OCI-LY7 (cell line): ENCODE results near the gene PEX7. TPM values are rescaled to one million over a fixed set of nuclear protein-coding genes. Genes with fewer than 3 reads are reported as not detected.

Experiments used
- BruUV-seq: library from RNA; stranded (reverse); fragments of 400-500 nt; replicated peaks from 2 replicates; lab custom pipeline; 2021; lab: Mats Ljungman, UMichigan
- CTCF ChIA-PET: fragments of 300-600 bp; sonication (Branson Sonifier 250); formaldehyde crosslinking; loops from one replicate; lab custom pipeline; 2022; ENCODE audit warnings: antibody characterized with exemption; ENCODE audit not compliant: unreplicated experiment; lab: Charles Lee
- POLR2A ChIA-PET: fragments of 300-600 bp; sonication (Branson Sonifier 250); formaldehyde crosslinking; loops from one replicate; lab custom pipeline; 2022; ENCODE audit warnings: antibody characterized with exemption; lab: Charles Lee
- DNase-seq: peaks from one replicate; pipeline ENCODE4 v3.0.0-alpha.2; 2015; ENCODE audit warnings: low spot score
- H2AFZ ChIP-seq: fragments of 200-600 bp; sonication (generic), shearing (Covaris generic); 2 replicates; pipeline ENCODE4 v1.6.1; 2014; ENCODE audit warnings: mild to moderate bottlenecking, antibody characterized with exemption, low read length, moderate library complexity
- H3K27ac ChIP-seq: fragments of 200-600 bp; sonication (generic); 2 replicates; pipeline ENCODE4 v1.5.1; 2014; ENCODE audit warnings: mixed run types, low read depth, mild to moderate bottlenecking, moderate library complexity, low read length, inconsistent platforms; ENCODE audit not compliant: poor library complexity, severe bottlenecking
- H3K36me3 ChIP-seq: fragments of 200-600 bp; sonication (generic); 2 replicates; pipeline ENCODE4 v1.6.1; 2014; ENCODE audit warnings: mild to moderate bottlenecking, antibody characterized with exemption, low read length, moderate library complexity, mixed read lengths; ENCODE audit not compliant: insufficient read depth
- H3K4me1 ChIP-seq: fragments of 200-600 bp; sonication (generic); 2 replicates; pipeline ENCODE4 v1.5.1; 2014; ENCODE audit warnings: mild to moderate bottlenecking, low read length; ENCODE audit not compliant: insufficient read depth, poor library complexity, severe bottlenecking
- H3K4me2 ChIP-seq: fragments of 200-600 bp; sonication (generic); 2 replicates; pipeline ENCODE4 v1.6.1; 2014; ENCODE audit warnings: mild to moderate bottlenecking, low read length
- H3K4me3 ChIP-seq: fragments of 200-600 bp; sonication (generic); 2 replicates; pipeline ENCODE4 v1.5.1; 2014; ENCODE audit warnings: mild to moderate bottlenecking, low read depth, low read length; ENCODE audit not compliant: poor library complexity, severe bottlenecking
- H3K79me2 ChIP-seq: fragments of 200-600 bp; sonication (generic); 2 replicates; pipeline ENCODE4 v1.6.1; 2016; ENCODE audit warnings: low read depth, mild to moderate bottlenecking, low read length, moderate library complexity, mixed read lengths; ENCODE audit not compliant: insufficient read depth
- H3K9me2 ChIP-seq: fragments of 200-600 bp; sonication (generic); 2 replicates; pipeline ENCODE4 v1.6.1; 2016; ENCODE audit warnings: mild to moderate bottlenecking, low read length, mixed read lengths; ENCODE audit not compliant: insufficient read depth
- H3K9me3 ChIP-seq: fragments of 200-600 bp; sonication (generic); 2 replicates; pipeline ENCODE4 v1.6.1; 2014; ENCODE audit warnings: mild to moderate bottlenecking, mixed run types, low read length, mixed read lengths
- H4K20me1 ChIP-seq: fragments of 200-600 bp; sonication (generic); 2 replicates; pipeline ENCODE4 v1.6.1; 2014; ENCODE audit warnings: mild to moderate bottlenecking, antibody characterized with exemption, low read length, moderate library complexity, mixed read lengths; ENCODE audit not compliant: insufficient read depth
- CTCF ChIP-seq: fragments of 200-600 bp; sonication (generic); conservative IDR thresholded peaks from 2 replicates; pipeline ENCODE4 v1.5.1; 2014; ENCODE audit warnings: mild to moderate bottlenecking, antibody characterized with exemption, low read length, moderate library complexity, mixed read lengths
- EZH2phosphoT487 ChIP-seq: fragments of 200-600 bp; sonication (generic); IDR thresholded peaks from 2 replicates; pipeline ENCODE4 v1.6.1; 2018; ENCODE audit warnings: low read depth, borderline replicate concordance, mild to moderate bottlenecking, mixed run types, antibody characterized with exemption, low read length, moderate library complexity, mixed read lengths
- intact Hi-C: fragments of 100-400 bp; cut with micrococcal nuclease; formaldehyde crosslinking; loops from one replicate; pipeline ENCODE4 v1.10.0; 2022; ENCODE audit not compliant: unreplicated experiment
- total RNA-seq, 2 experiments: library from RNA; depleted of rRNA in 1 of 2; stranded (reverse); fragments of >200 nt in 1 of 2; shearing (Covaris generic) in 1 of 2; gene quantifications; 2 replicates each; pipeline ENCODE4 v1.2.3, GENCODE V29; 2014 to 2022

Gene PEX7
- total RNA-seq, 2 experiments from 2014 or later = 5.8 to 8.4 TPM

- no peak overlapping the region for H3K4me3 ChIP-seq
- peak; percentile 61 for DNase-seq
- H3K4me1 ChIP-seq = peaks cover 13% of the 10 kb centered on the region
- peak overlapping the region; percentile 88 for H2AFZ ChIP-seq
- no peaks in the 10 kb centered on the region for H3K36me3 ChIP-seq
- H3K4me2 ChIP-seq = peak overlapping the region; percentile 36; the same call in 1 of the 2 replicates
- no TSS peak for BruUV-seq
- H3K9me2 ChIP-seq = no peaks in the 10 kb centered on the region
- no peaks in the 10 kb centered on the region for H4K20me1 ChIP-seq
- H3K9me3 ChIP-seq = no peaks in the 10 kb centered on the region
- H3K27ac ChIP-seq = peak overlapping the region; percentile 10
- TF ChIP-seq CTCF = no peak
- TF ChIP-seq EZH2phosphoT487 = no peak
- ChIA-PET CTCF (interaction anchor here (0.5 kb wide), 1 partner anchor 1050 kb away, joined by 3 read pairs; no protein-coding TSS in a partner anchor), POLR2A (interaction anchor here (0.6 to 1.3 kb wide), 6 partner anchors 15 to 737 kb away, joined by 3 to 8 read pairs (median 3); no protein-coding TSS in a partner anchor)
- H3K79me2 ChIP-seq = no peaks in the 10 kb centered on the region
- intact Hi-C loops = no loop called here
Measured at GRCh38 chr6:136956590-136957544, 134.5 kb downstream of the PEX7 start.

GRCh38 chr6:136958168-136958567 lies 135.8 kb downstream of the PEX7 start:
- BruUV-seq = no TSS peak
- CTCF ChIA-PET = interaction anchor here (0.9 kb wide), 1 partner anchor 120 kb away, joined by 3 read pairs; no protein-coding TSS in a partner anchor
- TF ChIP-seq EZH2phosphoT487 (no peak), CTCF (no peak)
- Histone ChIP-seq H4K20me1 (no peaks in the 10 kb centered on the region), H3K4me1 (peaks cover 13% of the 10 kb centered on the region), H2AFZ (no peak overlapping the region), H3K36me3 (no peaks in the 10 kb centered on the region), H3K9me2 (no peaks in the 10 kb centered on the region), H3K27ac (no peak overlapping the region), H3K9me3 (no peaks in the 10 kb centered on the region), H3K4me2 (no peak overlapping the region), H3K79me2 (no peaks in the 10 kb centered on the region), H3K4me3 (no peak overlapping the region)
- POLR2A ChIA-PET = interaction anchor here (0.6 kb wide), 1 partner anchor 22 kb away, joined by 3 read pairs; no protein-coding TSS in a partner anchor
- intact Hi-C loops = no loop called here
- DNase-seq = no peak
